ENCODE data around the gene PDSS2.
"Not testable (repeated sequence)": the region's sequence is repeated elsewhere in the genome, so short reads cannot be mapped to it uniquely, and the experiment has no call there.

The PDSS2 gene

GRCh38 chr6:107209406-107210305, 249.7 kb downstream of the PDSS2 start:
- DNase-seq: no peak

- DNase-seq: no peak
Observed at GRCh38 chr6:107207251-107207873, 252.0 kb downstream of the PDSS2 start.

- DNase-seq: no peak
Observed at GRCh38 chr6:107205058-107205998, 254.0 kb downstream of the PDSS2 start.

GRCh38 chr6:107202876-107203468, 256.4 kb downstream of the PDSS2 start:
- no peak for DNase-seq

GRCh38 chr6:107198631-107199416, 260.5 kb downstream of the PDSS2 start:
- DNase-seq: no peak

DNA sequence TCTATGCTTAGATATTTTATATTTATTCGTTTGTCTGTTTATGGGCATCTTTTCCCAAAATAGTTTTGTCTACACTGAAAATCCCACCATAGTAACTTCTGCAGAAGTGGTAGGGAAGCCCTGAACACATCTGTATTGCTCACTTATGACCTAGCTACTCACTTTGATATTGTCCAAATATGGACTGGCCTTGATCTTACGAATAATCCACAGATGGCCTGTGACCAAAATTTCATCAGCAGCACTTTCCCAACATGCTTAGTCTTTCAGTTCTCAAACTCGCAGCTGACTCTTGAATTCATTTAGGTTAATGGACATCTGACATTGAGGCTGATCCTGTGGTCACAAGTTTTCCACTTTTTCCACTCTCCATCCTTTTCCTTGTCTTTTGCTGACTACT, 263.2 kb downstream of the PDSS2 start:
- DNase-seq: no peak

- DNase-seq: not testable (repeated sequence)
Observed at GRCh38 chr6:107194723-107195122, 264.6 kb downstream of the PDSS2 start.

- no peak for DNase-seq
Observed at GRCh38 chr6:107192830-107193229, 266.5 kb downstream of the PDSS2 start.

- DNase-seq: no peak
Observed at GRCh38 chr6:107187630-107188029, 271.7 kb downstream of the PDSS2 start.

- DNase-seq: no peak
Observed at GRCh38 chr6:107186047-107186446, 273.3 kb downstream of the PDSS2 start.

DNA sequence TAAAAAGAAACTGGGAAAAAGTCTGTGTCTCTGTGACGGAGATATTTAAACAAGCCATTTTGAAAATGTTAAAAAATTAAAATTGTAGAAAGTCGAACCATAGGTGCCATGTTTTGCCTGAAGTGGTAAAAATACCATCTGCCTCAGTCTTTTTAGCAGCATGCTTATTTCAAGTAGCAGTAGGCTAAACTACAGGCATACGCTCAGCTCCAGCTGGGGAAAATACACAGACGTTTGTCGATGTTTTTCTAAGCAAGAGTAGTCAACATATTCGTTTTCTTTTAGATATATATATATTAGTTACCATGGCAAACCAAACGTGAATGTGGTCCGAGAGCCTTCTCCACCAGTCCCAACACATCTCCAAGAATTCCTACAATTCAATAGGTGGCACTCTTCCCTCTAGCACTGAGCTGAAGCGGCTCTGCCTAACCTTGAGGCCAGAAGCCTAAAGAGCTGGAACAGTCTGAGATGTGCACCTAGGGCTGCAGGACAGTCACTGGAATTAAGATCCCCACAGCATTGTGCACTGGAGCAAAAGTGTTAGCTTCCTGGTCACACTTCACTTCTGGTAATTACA, 273.9 kb downstream of the PDSS2 start:
- DNase-seq: no peak

DNA sequence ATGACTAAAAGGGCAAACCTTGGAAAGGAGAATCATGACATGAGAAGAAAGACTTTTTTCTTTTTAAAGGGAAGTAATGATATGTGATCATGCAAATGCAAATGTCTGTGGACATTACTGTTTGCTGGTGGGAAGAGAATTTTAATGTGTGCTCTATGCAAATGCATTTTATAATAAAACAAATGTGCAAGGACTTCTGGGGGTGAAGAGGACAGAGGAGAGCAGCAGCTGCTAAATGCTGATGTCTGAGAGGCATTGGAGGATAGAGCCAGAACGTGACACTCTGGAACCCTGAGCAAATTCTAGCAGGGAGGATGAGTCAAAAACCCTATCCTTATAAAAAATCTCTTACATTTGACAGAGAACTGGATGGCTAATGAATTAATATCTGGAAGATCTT, 274.9 kb downstream of the PDSS2 start:
- no peak for DNase-seq

- no peak for DNase-seq
Observed at GRCh38 chr6:107180099-107180498, 279.3 kb downstream of the PDSS2 start.

GRCh38 chr6:107179004-107179403, 280.4 kb downstream of the PDSS2 start:
- DNase-seq: no peak

- no peak for DNase-seq
Observed at GRCh38 chr6:107173779-107174178, 285.6 kb downstream of the PDSS2 start.

DNA sequence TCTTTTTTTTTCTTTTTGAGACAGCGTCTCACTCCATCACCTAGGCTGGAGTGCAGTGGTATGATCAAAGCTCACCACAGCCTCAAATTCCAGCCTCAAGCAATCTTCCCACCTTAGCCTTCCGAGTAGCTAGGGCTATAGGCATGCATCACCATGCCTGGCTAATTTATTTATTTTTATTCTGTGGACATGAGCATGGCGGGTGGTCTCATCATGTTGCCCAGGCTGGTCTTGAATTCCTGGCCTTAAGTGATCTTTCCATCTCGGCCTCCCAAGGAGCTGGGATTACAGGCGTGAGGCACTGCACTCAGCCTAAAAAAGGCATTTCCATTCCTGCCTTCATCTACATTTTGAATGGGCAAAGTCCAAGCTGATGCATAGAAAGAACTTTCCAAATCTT, 287.9 kb downstream of the PDSS2 start:
- DNase-seq: no peak

GRCh38 chr6:107164299-107164698, 295.1 kb downstream of the PDSS2 start:
- DNase-seq: not testable (repeated sequence)

- no peak for DNase-seq
Observed at GRCh38 chr6:107161521-107161920, 297.8 kb downstream of the PDSS2 start.

GRCh38 chr6:107156617-107157016, 302.7 kb downstream of the PDSS2 start:
- no peak for DNase-seq

GRCh38 chr6:107154801-107155160, 304.6 kb downstream of the PDSS2 start:
- no peak for DNase-seq

DNA sequence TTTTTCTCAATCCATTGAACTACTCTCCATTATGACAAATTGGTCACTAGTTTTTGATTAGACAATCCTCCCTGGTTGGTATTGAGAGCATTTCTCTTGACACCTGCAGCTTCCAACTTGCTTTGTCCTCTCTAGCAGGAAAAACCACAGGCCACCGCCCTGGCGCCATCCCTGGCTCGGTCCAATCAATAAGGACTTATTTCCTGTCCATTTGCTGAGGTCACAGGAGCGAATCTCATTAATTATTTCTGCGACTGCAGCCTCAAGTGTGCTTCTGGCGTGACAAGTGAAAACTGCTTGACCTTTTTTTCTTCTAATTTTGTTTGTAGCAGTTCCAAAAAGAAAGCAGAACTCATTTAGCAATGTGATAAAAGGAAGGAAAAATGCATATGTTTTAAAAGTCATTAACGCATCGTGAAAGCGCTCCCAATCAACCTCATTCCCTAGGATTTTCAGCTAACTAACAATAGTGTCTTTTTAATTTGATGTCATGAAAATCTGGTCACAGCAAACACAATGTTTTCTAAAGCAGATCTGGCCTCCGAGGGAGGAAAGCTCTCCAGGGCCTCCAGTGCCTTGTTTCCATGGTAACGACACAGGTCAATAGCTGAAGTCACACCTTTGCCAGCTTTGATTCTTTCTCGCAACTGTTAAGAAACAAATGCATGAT, 305.1 kb downstream of the PDSS2 start:
- DNase-seq: no peak

Data from CD4-positive, alpha-beta T cell treated with Interleukin-12 subunit alpha and Interleukin-12 subunit beta, for 1 hour (primary cell).